ENCODE results near the gene KRTAP5-4. TPM values are rescaled to one million over a fixed set of nuclear protein-coding genes. Genes with fewer than 3 reads are reported as not detected.

KRTAP5-4 gene
- total RNA-seq, 1 experiment from 2014 or later: not detected

DNA sequence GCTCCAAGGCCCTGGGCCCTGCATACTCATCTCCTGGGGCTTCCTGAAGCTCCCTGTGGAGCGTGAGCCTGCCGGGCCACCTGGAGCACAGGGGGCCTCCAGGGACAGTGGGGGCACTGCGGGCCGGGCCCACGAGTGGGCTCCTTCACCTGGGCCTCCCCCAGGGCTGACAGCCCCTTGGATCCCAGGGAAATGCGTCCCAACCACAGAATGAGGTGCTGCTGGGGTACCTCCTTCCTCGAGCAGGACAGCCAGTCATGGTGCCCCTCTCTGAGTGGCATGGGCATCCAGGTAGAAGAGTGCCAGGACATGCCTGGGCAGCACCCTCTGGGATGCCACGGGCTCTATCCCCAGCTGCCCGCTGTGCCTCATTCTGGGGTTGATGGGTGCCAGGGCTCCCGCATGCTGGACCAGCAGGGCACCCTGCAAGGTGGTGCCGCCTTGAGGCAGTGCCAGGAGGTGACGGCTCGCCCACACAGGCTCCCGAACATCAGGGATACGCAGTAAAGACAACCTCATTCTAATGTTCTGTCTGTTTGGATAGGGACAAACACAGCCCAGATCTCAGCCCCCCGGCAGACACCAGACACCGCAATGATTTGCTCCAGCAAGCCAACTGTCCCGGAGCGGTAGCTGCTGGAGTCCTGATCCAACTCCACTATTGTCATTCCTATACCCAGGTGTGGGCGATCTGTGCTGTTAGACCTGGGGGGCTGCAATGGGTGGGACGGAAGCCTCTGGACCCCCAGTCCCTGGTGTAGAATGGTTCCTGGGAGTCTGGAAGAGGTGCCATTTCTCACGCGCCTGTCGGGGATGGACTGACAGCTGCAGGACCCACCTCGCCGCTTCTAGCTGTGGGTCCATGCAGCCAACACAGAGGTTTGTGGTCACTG, 33.5 kb upstream of the KRTAP5-4 start:
- TF ChIP-seq, protein P1, sequence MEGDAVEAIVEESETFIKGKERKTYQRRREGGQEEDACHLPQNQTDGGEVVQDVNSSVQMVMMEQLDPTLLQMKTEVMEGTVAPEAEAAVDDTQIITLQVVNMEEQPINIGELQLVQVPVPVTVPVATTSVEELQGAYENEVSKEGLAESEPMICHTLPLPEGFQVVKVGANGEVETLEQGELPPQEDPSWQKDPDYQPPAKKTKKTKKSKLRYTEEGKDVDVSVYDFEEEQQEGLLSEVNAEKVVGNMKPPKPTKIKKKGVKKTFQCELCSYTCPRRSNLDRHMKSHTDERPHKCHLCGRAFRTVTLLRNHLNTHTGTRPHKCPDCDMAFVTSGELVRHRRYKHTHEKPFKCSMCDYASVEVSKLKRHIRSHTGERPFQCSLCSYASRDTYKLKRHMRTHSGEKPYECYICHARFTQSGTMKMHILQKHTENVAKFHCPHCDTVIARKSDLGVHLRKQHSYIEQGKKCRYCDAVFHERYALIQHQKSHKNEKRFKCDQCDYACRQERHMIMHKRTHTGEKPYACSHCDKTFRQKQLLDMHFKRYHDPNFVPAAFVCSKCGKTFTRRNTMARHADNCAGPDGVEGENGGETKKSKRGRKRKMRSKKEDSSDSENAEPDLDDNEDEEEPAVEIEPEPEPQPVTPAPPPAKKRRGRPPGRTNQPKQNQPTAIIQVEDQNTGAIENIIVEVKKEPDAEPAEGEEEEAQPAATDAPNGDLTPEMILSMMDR (IDR thresholded peaks at IDR 0.05): no peak
- TF ChIP-seq TCF7L2 (IDR thresholded peaks at IDR 0.05; ENCODE audit: low read depth, low read length) (no peak), POLR2AphosphoS5 (IDR thresholded peaks at IDR 0.05; ENCODE audit: low read depth, low read length) (no peak), SIN3A (IDR thresholded peaks at IDR 0.05; ENCODE audit: borderline replicate concordance, insufficient read depth, low read depth, low read length) (no peak)
- TF ChIP-seq, protein P2, sequence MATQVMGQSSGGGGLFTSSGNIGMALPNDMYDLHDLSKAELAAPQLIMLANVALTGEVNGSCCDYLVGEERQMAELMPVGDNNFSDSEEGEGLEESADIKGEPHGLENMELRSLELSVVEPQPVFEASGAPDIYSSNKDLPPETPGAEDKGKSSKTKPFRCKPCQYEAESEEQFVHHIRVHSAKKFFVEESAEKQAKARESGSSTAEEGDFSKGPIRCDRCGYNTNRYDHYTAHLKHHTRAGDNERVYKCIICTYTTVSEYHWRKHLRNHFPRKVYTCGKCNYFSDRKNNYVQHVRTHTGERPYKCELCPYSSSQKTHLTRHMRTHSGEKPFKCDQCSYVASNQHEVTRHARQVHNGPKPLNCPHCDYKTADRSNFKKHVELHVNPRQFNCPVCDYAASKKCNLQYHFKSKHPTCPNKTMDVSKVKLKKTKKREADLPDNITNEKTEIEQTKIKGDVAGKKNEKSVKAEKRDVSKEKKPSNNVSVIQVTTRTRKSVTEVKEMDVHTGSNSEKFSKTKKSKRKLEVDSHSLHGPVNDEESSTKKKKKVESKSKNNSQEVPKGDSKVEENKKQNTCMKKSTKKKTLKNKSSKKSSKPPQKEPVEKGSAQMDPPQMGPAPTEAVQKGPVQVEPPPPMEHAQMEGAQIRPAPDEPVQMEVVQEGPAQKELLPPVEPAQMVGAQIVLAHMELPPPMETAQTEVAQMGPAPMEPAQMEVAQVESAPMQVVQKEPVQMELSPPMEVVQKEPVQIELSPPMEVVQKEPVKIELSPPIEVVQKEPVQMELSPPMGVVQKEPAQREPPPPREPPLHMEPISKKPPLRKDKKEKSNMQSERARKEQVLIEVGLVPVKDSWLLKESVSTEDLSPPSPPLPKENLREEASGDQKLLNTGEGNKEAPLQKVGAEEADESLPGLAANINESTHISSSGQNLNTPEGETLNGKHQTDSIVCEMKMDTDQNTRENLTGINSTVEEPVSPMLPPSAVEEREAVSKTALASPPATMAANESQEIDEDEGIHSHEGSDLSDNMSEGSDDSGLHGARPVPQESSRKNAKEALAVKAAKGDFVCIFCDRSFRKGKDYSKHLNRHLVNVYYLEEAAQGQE (IDR thresholded peaks at IDR 0.05; ENCODE audit: insufficient read depth in 1 of 2, low read depth in 2 of 2, low read length in 1 of 2): no peak
- Histone ChIP-seq H3K27me3 (ENCODE audit: control insufficient read depth, insufficient read depth, low read length) (no peaks in the 10 kb centered on the region), H3K4me1 (ENCODE audit: control insufficient read depth, insufficient read depth, low read length) (0 out of 2 replicates have a peak, but pooled peaks cover 2% of the 10 kb centered on the region), H3K4me3 (ENCODE audit: low read depth in 2 of 2, low read length in 2 of 2) (no peak overlapping the region), H3K27ac (ENCODE audit: low read length) (no peak overlapping the region), H3K36me3 (ENCODE audit: control insufficient read depth, insufficient read depth, low read length) (no peaks in the 10 kb centered on the region), H3K9me3 (ENCODE audit: control insufficient read depth, insufficient read depth, low read depth, low read length) (no peaks in the 10 kb centered on the region)
- ChIA-PET CTCF (no interaction called here), POLR2A (no interaction called here)
- ATAC-seq (no peak), DNase-seq (ENCODE audit: low read depth, low spot score) (no peak)
- intact Hi-C loops (cut with micrococcal nuclease; ENCODE audit: unreplicated experiment) (no loop called here), in situ Hi-C loops (cut with HindIII; ENCODE audit: low pct_unique_long_range_greater_than_20kb, low sequenced_read_pairs) (no loop called here)
- no TSS peak for BruUV-seq (replicated peaks)

DNA sequence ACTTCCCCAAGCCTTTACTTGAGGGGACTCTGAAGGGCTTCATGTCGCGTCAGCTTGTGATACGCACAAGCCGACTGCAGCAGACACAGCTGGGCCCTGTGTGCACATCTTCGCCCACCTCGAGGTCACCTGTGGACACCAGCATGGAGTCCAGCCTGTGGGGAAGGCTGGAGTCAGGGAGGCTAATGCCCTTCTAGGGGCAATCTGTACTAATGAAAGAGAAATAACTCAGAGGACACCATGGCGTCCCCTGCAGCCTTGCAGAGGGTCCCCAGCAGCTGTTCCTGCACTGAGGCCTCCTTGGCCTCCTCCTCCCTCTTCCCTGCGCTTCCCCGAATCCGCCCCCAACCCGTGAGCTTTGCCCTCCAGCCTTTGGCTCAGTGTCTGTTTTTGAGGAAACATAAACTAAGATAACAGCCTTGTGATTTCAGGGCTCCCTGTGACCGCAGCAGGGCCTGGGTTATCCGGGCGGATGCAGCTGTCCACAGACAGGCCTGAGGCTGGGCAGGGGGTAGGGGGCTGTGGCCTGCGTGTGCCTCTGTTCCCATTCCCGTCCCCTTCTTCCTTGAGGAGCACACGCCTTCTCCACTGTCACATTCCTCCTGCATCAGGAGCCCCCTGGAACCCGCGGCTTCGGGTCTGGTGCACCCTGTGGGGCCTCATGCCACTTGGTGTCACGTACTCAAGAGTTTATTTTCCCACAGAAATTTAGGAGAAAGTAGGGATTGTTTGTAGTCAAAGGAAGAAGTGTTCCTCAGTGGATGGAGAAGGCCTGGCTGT, 32.6 kb upstream of the KRTAP5-4 start:
- TF ChIP-seq, protein P1 (IDR thresholded peaks at IDR 0.05): no peak
- TF ChIP-seq, protein P2 (IDR thresholded peaks at IDR 0.05; ENCODE audit: insufficient read depth in 1 of 2, low read depth in 2 of 2, low read length in 1 of 2): no peak
- no peak for TF ChIP-seq POLR2AphosphoS5 (IDR thresholded peaks at IDR 0.05; ENCODE audit: low read depth, low read length)
- no peak for TF ChIP-seq SIN3A (IDR thresholded peaks at IDR 0.05; ENCODE audit: borderline replicate concordance, insufficient read depth, low read depth, low read length)
- TF ChIP-seq TCF7L2 (IDR thresholded peaks at IDR 0.05; ENCODE audit: low read depth, low read length): no peak
- H3K4me1 ChIP-seq (ENCODE audit: control insufficient read depth, insufficient read depth, low read length): 0 out of 2 replicates have a peak, but pooled peaks cover 2% of the 10 kb centered on the region
- BruUV-seq (replicated peaks): no TSS peak
- no peaks in the 10 kb centered on the region for H3K27me3 ChIP-seq (ENCODE audit: control insufficient read depth, insufficient read depth, low read length)
- no peak overlapping the region for H3K27ac ChIP-seq (ENCODE audit: low read length)
- DNase-seq (ENCODE audit: low read depth, low spot score) (no peak), ATAC-seq (no peak)
- H3K4me3 ChIP-seq (ENCODE audit: low read depth in 2 of 2, low read length in 2 of 2): no peak overlapping the region
- CTCF ChIA-PET: interaction anchor here (0.6 to 2.2 kb wide), 6 partner anchors 15 to 500 kb away, joined by 3 to 79 read pairs (median 4); partner anchors contain the start of gene SYT8
- POLR2A ChIA-PET: no interaction called here
- H3K36me3 ChIP-seq (ENCODE audit: control insufficient read depth, insufficient read depth, low read length): no peaks in the 10 kb centered on the region
- no peaks in the 10 kb centered on the region for H3K9me3 ChIP-seq (ENCODE audit: control insufficient read depth, insufficient read depth, low read depth, low read length)
- intact Hi-C loops (cut with micrococcal nuclease; ENCODE audit: unreplicated experiment) (loop anchor here (5.0 kb wide), 3 partner anchors 38 to 498 kb away; no protein-coding TSS in a partner anchor), in situ Hi-C loops (cut with HindIII; ENCODE audit: low pct_unique_long_range_greater_than_20kb, low sequenced_read_pairs) (no loop called here)
